Endothelial cell (in vitro differentiated cells): ENCODE data around the gene C5AR1. TPM values are rescaled to one million over a fixed set of nuclear protein-coding genes. Genes with fewer than 3 reads are reported as not detected.

Experiments
- DNase-seq: peaks from one replicate; pipeline ENCODE4 v3.0.0; 2021; ENCODE audit warnings: low spot score
- H3K27ac Mint-ChIP-seq: one replicate; pipeline ENCODE4 v1.8.0; 2021; ENCODE audit warnings: mixed read lengths, inconsistent platforms; ENCODE audit not compliant: unreplicated experiment
- H3K27me3 Mint-ChIP-seq: one replicate; pipeline ENCODE4 v1.8.0; 2021; ENCODE audit warnings: mild to moderate bottlenecking, moderate library complexity, mixed read lengths, inconsistent platforms; ENCODE audit not compliant: unreplicated experiment
- H3K36me3 Mint-ChIP-seq: one replicate; pipeline ENCODE4 v1.8.0; 2021; ENCODE audit warnings: mild to moderate bottlenecking, low read depth, mixed read lengths, inconsistent platforms; ENCODE audit not compliant: unreplicated experiment
- H3K4me1 Mint-ChIP-seq: one replicate; pipeline ENCODE4 v1.8.0; 2021; ENCODE audit warnings: mild to moderate bottlenecking, mixed read lengths, inconsistent platforms; ENCODE audit not compliant: unreplicated experiment
- H3K4me3 Mint-ChIP-seq: one replicate; pipeline ENCODE4 v1.8.0; 2021; ENCODE audit warnings: mild to moderate bottlenecking, mixed read lengths, inconsistent platforms; ENCODE audit not compliant: unreplicated experiment
- H3K9me3 Mint-ChIP-seq: one replicate; pipeline ENCODE4 v1.8.0; 2021; ENCODE audit warnings: mixed read lengths, inconsistent platforms; ENCODE audit not compliant: unreplicated experiment
- CTCF ChIP-seq: fragments of 200-600 bp; sonication (generic); IDR thresholded peaks from one replicate; pipeline ENCODE4 v1.5.0; 2021; ENCODE audit warnings: antibody characterized with exemption; ENCODE audit not compliant: unreplicated experiment
- total RNA-seq: library from RNA; stranded (reverse); fragmentation: NEBNext Ultra II Directional; extraction: Animal tissue kit (Norgen Biotek cat#: 25700); gene quantifications from one replicate; pipeline ENCODE4 v1.2.1, GENCODE V29; 2021; ENCODE audit not compliant: unreplicated experiment

The C5AR1 gene
- total RNA-seq, 1 donor from 2014 or later = 0.56 TPM

GRCh38 chr19:47323409-47323808 lies 13.7 kb downstream of the C5AR1 start:
- DNase-seq = no peak
- Mint-ChIP-seq H3K4me3 (no peak overlapping the region), H3K36me3 (peaks cover 6% of the 10 kb centered on the region), H3K4me1 (peaks cover 8% of the 10 kb centered on the region), H3K9me3 (no peaks in the 10 kb centered on the region), H3K27ac (no peak overlapping the region), H3K27me3 (peaks cover 9% of the 10 kb centered on the region)
- TF ChIP-seq CTCF = no peak

DNA sequence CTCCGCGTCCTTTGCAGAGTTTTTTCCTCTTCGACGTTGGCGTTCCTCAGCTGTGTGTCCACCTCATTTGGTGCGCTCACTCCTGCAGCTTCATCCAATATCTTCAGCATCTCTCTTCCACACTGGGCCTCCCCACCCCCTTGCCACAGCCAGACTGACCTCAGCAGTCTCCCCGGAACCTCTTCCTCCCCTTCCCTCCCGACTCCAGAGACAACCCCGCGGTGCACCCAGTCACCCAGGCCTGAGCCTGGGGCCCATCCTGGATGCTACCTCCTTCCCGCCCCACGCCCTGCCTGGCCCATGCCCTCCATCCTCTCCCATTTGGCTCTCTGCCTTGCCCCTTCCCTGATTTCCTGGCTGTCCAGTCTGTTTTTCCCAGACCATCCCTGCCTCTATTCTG lies 14.2 kb downstream of the C5AR1 start:
- no peaks in the 10 kb centered on the region for H3K9me3 Mint-ChIP-seq
- H3K4me3 Mint-ChIP-seq = no peak overlapping the region
- H3K27ac Mint-ChIP-seq = no peak overlapping the region
- TF ChIP-seq CTCF = no peak
- peaks cover 6% of the 10 kb centered on the region for H3K36me3 Mint-ChIP-seq
- H3K27me3 Mint-ChIP-seq = peaks cover 9% of the 10 kb centered on the region
- H3K4me1 Mint-ChIP-seq = peaks cover 8% of the 10 kb centered on the region
- no peak for DNase-seq

GRCh38 chr19:47324502-47324901 lies 14.8 kb downstream of the C5AR1 start:
- DNase-seq = no peak
- Mint-ChIP-seq H3K4me3 (no peak overlapping the region), H3K9me3 (no peaks in the 10 kb centered on the region), H3K36me3 (peaks cover 6% of the 10 kb centered on the region), H3K27me3 (peaks cover 9% of the 10 kb centered on the region), H3K4me1 (peaks cover 8% of the 10 kb centered on the region), H3K27ac (no peak overlapping the region)
- no peak for TF ChIP-seq CTCF

DNA sequence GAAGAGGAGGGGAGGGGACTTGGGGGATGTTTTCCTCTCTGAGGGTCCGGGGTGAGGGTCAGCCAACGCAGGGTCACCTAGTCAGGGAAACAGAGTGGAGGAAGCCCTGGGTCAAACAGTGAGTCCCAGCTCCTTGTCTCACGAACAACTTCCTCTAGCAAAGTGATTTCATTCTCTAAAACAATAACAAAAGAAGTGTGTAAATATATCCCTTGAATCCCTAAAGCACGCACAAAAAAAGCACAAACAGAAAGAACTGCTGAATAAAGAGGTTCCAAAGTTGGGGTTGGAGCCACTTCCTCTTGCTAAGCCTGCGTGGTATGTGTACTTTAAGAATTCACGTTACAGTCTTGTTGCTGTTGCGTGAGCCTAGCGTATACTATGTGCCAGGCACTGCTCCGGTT lies 20.8 kb downstream of the C5AR1 start:
- H3K4me3 Mint-ChIP-seq = no peak overlapping the region
- peaks cover 5% of the 10 kb centered on the region for H3K4me1 Mint-ChIP-seq
- H3K27me3 Mint-ChIP-seq = peaks cover 2% of the 10 kb centered on the region
- H3K36me3 Mint-ChIP-seq = no peaks in the 10 kb centered on the region
- no peak for DNase-seq
- no peak for TF ChIP-seq CTCF
- H3K27ac Mint-ChIP-seq = peak overlapping the region; percentile 58
- H3K9me3 Mint-ChIP-seq = no peaks in the 10 kb centered on the region

DNA sequence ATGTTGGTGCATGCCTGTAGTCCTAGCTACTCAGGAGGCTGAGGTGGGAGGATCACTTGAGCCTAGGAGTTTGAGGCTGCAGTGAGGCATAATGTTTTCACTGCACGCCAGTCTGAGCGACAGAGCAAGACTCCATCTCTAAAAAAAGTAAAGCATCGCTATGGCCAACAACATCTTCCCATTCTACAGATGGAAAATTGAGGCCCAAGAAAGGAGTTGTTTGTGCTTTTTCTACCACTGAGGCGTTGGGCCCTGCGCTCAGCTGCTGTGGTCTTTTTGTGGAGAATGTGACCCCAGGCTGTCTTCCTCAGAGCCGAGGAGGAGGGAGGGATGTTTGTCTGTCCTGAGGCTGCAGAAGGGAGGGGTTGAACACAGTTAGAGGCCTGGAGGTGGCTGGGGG lies 21.8 kb downstream of the C5AR1 start:
- H3K4me3 Mint-ChIP-seq = no peak overlapping the region
- no peak overlapping the region for H3K27ac Mint-ChIP-seq
- no peak for DNase-seq
- no peaks in the 10 kb centered on the region for H3K9me3 Mint-ChIP-seq
- peaks cover 2% of the 10 kb centered on the region for H3K27me3 Mint-ChIP-seq
- H3K36me3 Mint-ChIP-seq = no peaks in the 10 kb centered on the region
- TF ChIP-seq CTCF = no peak
- H3K4me1 Mint-ChIP-seq = peaks cover 7% of the 10 kb centered on the region
